A204.1 (cell line): ENCODE data around the gene CPAMD8.

Experiments used
- FAIRE-seq: peaks from 2 replicates; lab custom pipeline; 2012; peaks lifted over from hg19 to GRCh38; lab: Jason Lieb, UNC

The CPAMD8 gene

DNA sequence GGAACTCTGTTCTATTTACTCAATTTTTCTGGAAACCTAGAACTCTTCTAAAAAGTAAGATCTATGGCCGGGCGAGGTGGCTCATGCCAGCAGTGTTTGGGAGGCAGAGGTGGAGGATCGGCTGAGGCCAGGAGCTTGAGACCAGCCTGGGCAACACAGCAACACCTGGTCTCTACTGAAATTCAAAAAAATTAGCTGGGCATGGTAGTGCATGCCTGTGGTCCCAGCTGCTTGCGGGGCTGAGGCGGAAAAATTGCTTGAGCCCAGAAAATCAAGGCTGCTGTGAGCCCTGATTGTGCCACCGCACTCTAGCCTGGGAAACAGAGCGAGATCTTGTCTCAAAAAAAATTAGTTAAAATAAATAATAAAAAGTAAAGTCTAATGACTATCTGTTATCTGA, 109.2 kb downstream of the CPAMD8 start:
- no peak for FAIRE-seq

DNA sequence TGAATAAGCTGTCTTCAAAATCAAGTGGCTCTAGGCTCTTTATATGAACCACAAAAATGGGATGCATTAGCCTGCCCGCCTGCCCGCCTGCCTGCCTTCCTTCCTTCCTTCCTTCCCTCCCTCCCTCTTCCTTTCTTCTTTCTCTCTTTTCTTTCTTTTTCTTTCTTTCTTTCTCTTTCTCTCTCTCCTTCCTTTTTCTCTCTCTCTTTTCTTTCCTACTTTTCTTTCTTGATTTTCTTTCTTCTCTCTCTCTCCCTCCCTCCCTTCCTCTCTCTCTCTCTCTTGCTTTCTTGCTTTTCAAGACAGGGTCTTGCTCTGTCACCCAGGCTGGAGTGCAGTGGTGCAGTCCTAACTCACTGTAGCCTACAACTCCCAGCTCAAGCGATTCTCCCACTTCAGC, 110.9 kb downstream of the CPAMD8 start:
- FAIRE-seq = no peak

DNA sequence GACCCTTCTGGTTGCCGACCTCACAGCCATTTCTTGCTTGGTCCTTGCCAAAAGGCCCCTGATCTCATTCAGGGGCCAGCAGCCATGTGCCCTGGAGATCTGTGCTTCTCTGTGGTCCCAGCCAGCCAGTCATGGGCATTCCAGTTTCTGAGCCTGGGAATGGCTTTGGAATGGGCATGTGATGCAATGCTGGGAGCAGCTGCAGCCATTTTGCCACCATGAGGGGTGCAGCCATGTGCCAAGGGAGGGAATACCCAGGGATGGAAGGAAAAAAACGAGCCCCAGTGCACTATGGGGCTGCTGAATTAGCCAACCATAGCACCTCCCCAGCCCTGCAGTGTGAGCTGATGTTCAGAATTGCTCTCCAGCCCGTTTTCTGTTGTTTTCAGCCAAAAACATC, 111.5 kb downstream of the CPAMD8 start:
- FAIRE-seq = no peak

DNA sequence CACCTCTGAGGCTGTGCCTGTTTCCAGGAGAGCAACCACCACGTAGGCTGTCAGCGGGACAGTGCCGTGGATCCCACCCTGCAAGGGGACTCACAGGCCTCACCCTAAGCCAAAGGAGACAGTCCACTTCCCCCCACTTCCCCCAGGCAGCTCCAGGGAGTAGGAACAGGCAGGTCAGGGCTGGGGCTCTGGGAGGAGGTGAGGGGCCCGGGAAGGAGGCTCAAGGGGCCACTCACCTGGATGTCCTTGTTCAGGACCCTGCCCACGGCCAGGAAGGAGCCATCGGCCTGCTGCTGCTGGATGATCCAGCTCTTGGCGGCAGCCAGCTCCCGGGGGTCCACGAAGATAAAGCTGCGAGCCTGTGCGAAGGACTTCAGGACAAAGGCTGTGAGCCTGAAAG, 112.2 kb downstream of the CPAMD8 start:
- no peak for FAIRE-seq

DNA sequence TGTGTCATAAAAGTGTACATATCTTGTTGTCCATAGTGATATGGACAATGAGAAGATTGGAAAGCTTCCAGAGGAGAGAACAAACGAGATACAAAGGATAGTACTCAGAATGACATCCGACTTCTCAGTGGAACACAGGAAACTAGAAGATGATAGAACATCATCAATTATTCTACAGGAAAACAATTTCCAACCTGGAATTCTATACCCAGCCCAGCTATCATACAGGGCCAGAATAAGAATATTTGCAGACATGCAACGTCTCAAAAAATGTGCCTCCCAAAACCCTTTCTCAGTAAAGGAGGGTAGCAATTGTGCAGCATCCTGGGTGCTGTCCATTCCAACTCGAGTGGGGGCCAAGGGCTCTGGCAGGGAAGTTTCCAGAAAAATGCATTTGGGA, 113.8 kb downstream of the CPAMD8 start:
- FAIRE-seq = no peak

DNA sequence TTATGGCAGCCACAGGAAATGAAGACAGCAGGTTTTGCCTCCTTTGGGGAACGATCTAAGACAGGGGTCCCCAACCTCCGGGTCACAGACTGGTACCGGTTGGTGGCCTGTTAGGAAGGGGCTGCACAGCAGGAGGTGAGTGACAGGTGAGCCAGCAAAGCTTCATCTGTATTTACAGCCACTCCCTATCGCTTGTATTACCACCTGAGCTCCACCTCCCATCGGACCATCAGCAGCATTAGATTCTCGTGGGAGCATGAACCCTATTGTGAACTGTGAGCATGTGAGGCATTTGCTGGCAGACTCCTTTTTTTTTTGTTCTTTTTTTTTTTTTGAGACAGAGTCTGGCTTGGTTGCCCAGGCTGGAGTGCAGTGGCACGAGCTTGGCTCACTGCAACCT, 115.6 kb downstream of the CPAMD8 start:
- no peak for FAIRE-seq

DNA sequence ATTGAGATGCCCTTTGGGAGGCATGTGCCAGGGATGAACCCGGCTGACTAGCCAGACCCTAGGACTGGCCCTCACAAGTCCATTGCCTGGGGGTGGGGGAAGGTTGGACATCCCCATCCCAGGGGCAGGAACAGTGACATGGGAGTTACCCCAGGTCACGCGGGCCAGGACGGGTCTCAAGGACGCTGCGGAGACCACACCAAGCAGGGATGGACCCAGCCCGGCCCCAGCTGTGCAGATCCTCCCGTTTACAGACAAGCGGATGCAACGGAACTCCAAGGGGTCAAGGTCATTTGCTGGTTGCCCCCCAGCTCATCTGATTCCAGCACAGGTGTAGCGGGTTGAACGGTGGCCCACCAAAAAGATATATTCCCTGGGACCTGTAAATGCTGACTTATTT, 117.9 kb downstream of the CPAMD8 start:
- FAIRE-seq = no peak

DNA sequence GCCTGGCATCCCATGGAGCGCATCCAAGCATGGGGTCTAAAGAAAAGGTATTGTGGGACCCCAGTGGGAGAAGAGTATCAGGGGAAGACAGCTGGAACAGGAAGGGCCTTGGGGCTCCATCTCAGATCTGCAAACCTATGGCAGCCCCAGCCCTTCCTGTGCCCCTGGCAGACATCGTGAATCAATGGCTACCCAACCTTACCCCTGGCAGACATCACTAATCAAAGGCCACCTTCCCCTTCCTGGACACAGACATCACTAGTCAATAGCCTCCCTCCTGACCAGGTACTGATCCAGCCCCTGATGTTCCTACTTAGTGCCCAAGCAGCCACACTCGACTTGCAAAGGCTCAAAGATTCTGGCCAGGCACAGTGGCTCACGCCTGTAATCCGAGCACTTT, 122.0 kb downstream of the CPAMD8 start:
- FAIRE-seq = no peak

DNA sequence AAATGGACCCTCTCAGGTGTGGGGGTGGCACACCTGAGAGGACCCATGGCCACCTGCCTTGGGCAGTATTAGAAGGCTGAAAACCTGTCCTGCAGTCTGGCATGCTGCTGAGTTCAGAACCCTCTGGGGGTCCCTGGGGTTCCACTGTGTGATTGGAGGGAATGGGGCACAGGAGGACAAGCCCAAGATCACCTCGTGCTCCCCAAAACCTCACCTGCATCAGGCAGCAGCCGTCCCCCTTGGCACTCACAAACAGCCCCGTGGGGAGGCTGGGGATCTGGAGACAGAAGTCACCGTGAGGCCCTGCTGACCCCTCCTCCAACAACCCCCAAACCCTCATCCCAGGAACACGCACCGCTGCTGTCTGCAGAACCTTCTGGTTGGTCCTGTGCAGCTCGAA, 123.3 kb downstream of the CPAMD8 start:
- FAIRE-seq = no peak

DNA sequence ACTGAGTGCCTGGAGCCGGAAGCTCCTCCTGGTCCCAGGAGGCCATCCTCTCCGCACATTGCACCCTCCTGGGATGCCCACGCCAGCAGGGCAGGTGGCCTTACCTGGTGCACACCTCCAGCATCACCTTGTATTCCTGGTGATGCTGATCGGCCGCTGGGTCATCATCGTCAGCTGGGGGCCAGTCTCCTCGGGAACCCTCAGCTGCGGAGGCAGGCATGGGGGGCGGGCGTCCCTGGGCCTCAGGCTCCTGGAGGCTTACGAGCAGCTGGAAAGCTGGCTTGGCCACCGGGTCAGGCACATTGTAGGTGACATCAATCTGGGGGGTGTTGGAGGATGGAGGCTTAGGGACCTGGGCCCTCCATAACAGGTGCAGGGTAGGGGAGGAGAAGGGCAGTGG, 124.1 kb downstream of the CPAMD8 start:
- FAIRE-seq = no peak

DNA sequence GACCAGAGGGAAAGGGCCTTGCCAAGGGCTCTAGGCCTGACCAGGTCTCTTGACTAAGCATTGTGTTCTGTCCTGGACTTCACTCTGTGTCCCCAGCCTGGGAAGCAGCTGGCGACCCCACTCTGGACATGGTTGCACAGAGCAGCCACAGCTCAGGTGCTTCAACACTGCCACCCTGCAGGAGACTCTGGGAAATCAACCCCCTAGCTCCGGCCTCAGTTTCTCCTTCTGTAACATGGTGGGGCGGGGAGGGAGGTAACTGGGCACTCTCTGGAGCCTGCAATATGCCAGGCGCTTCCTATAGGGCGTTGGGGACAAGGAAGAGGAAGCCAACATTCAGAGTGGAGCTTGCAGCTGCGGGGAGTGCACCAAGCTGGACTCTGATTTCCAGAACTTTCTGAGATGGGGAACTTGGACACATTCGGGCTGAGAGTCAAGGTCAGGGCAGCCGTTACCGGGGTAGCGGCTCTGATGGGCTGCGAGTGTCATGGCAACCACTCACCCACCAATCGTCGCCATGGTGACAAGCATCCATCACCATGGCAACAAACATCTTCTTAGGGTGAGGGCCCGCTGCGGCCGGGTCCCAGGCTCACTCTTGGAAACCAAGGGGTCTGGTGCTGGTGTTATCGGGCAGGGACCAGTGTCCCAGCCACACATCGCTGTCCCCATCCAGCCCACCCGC, 125.0 kb downstream of the CPAMD8 start:
- FAIRE-seq = no peak

DNA sequence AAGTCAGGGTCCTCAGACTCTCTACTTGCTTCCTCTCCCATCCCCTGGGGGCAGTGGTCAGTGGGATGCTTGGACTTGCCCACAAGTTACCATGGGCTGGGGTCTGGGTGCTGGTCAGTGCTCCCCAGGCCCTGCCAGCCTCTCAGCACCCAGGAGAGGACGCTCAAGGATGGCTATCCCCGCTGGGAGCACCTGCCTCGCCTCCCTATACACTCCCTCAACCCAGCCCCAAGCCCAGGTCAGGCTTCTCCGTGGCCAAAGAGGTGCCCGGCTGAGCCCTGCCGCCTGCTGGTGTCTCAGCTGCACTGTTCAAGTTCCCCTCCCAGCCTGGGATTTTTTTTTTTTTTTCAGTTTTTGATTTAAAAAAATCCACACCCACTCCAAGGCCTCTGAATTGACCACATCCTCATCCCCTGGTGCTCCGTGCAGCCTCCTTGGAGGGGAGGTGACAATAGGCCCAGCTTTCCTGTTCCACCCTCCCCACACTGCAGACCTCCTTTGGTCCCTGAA, 127.0 kb downstream of the CPAMD8 start:
- FAIRE-seq = no peak

DNA sequence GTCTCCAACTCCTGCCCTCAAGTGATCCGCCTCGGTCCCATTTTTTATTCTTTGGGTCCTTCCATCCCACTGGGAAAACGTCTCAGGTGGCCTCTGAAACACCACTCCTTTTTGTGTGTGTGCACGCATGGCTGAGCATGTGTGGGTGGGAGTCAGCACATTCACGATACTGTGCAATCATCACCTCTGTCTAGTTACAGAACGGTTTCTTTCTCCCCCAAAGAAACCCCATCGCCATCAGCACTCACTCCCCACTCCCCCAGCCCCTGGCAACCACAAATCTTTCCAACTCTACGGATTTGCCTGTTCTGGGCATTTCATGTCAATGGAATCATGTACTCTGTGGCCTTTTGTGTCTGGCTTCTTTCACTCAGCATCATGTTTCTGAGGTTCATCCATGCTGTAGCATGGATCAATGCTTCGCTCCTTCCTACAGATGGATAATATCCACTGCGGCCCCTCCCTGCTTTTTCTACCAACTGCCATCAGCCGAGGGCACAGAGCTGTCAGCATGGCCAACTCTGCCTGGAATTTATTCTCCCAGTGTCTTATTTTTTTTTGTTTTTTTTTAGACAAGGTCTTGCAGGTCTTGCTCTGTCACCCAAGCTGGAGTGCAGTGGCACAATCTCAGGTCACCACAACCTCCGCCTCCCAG, 128.1 kb downstream of the CPAMD8 start:
- no peak for FAIRE-seq

DNA sequence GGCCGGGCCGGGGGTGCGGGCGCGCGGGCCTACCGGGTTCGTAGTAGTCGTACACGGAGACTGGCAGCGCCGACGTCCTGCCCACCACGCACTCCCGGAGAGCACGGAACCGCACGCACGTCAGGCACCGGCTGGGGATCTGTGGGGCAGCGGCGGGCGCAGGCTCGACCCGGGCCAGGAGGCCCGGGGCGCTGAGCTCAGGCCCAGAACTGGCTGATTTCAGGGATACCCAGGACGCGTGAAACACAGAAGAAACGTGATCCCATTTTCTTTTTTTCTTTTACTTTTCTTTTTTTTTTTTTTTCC, 128.8 kb downstream of the CPAMD8 start:
- no peak for FAIRE-seq

DNA sequence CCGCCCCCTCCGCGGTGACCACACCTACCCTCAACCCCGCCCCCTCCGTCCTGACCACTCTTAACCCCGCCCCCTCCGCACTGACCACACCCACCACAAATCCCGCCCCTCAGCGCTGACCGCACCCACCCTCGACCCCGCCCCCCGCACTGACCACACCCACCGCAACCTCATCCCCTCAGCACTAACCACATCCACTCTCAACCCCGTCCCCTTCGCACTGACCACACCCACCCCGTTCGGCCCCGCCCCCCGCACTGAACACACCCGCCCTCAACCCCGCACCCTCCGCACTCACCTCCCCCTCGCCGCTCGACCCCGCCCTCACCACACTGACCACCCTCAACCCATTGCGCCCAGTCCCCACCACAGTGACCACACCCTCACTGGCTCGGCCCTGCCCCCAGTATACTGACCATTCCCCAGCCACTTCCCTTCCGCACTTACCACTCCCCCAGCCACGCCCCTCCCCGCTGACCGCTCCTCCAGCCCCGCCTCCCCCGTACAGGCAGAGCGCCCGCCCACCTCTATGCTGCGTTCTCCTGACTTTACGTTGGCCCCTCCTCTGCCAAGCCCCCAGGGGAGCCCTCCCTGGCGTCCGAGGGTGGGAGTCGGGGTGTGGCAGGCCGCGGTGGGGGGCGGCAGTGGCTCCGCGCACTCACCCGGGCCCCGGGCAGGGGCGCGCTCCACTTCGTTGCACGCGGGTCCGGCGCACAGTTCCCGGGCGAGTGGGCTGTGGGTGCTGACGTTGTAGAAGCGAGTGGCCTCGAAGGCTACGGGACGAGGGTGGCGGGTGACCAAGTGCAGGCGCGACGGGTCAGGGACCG, 129.4 kb downstream of the CPAMD8 start:
- FAIRE-seq = no peak

DNA sequence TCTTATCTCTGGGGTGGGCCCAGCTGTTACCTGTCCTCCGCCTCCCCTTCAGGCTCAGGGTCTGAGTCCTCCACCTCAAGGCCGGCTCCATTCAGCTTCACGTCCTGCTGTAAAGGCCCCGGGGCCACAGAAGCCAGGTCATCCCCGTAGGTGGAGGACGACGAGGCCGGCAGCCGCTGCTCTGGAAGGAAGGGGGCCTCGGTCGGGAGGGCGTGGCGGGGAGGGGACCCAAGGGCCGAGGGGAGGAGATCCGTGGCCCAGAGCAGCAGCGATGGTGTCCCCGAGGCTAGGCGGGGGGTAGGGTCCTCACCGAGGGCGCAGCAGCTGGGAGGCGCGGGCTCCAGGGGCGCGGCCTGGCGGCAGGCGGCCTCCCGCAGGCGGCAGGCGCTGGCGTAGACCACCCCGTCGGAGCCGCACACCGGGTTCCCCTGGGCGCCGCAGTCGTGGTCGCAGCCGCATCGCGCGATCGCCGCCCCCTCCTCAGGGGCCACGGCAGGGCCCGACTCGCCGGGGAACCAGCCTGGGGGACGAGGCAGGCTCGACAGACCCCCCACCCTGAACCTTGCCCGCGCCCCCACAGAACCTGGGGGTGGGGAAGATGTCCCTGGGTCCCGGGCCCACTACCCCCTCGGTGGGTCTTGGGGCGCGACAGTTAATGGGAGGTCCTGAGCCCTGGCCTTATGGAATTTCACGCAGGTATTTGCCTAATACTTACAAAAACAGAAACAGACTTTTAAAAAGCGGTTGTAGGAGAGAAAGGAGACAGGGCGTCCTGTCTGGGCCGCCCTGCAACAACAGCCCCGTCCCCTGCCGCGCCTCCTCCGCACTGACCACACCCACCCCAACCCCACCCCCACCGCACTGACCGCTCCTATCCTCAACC, 130.2 kb downstream of the CPAMD8 start:
- no peak for FAIRE-seq

DNA sequence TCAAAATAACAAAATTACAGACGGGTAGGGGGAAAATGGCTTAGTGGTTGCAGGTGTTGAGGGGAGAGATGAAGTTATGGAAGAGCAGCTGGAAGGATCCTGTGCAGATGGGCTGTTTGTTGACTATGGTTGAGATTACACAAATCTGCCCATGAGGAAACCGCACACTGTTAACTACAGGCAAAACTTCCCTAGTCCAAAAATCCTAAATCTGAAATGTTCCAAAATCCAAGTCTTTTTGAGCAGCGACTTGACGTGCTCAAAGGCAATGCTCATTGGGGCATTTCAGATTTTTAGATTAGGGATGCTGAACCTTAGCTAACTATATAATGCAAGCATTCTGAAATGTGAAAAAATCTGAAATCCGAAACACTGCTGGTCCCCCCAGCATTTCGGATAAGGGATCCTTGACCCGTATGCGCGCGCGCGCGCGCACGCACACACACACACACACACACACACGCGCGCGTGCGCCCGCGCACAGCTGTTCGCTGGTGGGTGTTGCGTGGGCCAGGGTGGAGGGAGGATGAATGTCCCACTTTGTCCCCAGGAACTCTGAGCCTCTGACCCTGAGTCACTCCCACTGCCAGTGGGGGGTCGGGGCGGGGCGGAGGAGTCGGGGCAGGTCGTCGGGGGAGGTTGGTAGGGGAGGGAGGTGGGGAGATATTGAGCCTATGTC, 131.0 kb downstream of the CPAMD8 start:
- FAIRE-seq = no peak

DNA sequence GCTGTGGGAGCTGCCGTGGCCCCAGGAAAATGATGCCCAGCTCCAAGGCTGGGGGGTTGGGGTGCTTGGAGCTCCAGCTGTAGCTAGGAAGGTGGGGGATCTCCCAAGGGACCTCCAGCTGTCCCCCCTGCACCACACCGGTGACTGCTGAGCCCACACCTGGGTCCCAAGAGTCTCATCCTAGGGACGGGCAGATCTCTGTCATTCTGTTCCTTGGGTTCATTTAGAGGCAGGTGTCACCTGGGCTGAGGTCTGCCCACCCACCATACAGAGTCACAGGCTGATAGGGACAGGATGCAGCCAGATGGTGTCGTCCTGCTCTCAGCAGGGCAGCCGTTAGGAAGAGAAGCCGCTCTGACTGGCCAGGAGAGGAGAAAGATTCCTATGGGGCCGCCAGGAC, 132.5 kb downstream of the CPAMD8 start:
- FAIRE-seq = no peak

DNA sequence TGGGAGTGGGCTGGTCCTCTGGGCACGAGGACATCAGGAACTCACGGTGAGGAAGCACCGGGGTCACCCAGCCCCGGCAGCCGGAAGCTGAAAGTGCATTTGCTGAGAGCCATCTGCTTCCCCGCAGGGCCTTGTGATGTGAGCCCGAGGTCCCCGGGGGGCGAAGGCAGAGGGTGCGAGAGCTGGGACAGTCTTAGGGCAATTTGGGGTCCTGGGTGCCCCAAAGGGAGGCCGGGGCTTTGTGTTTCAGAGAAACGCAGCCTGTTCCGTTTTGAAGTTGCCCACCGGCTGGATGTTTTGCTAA, 133.0 kb downstream of the CPAMD8 start:
- no peak for FAIRE-seq

DNA sequence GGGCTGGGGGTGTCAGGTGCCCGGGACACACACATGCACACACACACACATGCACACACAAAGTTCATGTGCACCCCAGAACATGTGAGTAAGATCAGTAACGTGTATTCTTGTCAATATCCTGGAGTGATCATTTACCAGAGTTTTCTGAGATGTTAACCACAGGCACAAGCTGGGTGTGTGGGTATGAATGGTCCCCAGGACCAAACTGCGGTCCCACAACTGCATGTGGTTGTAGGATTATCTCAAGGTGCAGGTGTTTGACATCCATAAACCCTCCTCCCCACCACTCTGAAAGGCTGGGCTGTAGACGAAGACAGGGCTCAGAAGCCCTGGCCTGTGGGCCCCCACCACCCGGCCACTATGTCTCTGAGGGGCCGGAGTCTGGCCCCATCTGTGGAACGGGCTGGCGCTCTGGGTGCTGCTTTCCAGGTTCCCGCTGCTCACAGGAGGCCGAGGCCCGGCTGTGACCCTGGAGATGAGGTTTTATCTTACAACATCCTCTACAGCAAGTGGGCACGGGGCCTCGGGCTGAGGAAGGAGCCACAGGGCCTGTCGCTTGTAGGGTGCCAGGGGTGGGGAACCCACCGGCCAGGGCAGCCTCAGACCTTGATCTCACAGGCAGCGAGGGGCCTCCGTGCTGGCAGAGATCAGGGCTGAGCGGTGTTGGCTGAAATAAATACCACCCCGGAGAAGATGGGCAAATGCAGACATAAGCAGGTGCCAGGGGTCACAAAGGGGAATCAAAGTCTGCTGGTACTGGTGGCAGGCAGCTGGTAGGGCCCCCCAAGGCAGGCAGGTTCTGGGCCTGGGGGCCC, 133.5 kb downstream of the CPAMD8 start:
- no peak for FAIRE-seq

DNA sequence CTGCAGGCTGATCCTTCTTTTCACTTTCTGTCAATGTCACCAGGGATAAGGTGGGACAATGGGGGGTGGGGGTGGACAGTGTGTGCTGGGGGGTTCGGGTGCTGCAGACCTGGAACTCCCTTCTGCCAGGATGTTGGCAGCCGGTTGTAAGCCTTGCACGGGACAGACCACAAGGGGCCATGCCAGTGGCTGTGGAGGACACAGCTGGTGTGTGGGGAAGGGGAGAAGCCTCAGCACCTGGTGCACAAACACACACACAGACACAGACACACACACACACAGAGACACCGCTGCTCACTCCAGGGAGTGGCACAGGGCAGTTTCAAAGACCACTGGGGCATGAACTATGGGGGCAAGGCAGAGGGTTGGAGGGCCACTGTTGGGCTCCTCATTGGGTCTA, 134.2 kb downstream of the CPAMD8 start:
- no peak for FAIRE-seq
